NT2/D1 (cell line): ENCODE results near the gene IRF8.

Experiments used
- SUZ12 ChIP-seq: IDR thresholded peaks from 2 replicates; pipeline ENCODE4 v1.6.1; 2011; ENCODE audit not compliant: insufficient read length, insufficient read depth; ENCODE audit errors: extremely low read depth
- YY1 ChIP-seq: IDR thresholded peaks from 2 replicates; pipeline ENCODE4 v1.6.1; 2011; ENCODE audit not compliant: insufficient read length, insufficient read depth

GRCh38 chr16:85867189-85867588, 31.8 kb upstream of the IRF8 start:
- TF ChIP-seq YY1, result no peak
- TF ChIP-seq SUZ12, result no peak
